ENCODE data around the gene CCBE1. TPM values are rescaled to one million over a fixed set of nuclear protein-coding genes. Genes with fewer than 3 reads are reported as not detected.

Gene CCBE1
- total and polyA plus RNA-seq, 9 of the 15 experiments (the other 6 are each of a cell fraction or from before 2014, with no cell fraction given) = 0.20 TPM; not detected in 8

- CTCF ChIA-PET (ENCODE audit: low intra/inter-chr PET ratio) = no interaction called here
Observed at GRCh38 chr18:59729781-59730180, 32.6 kb upstream of the CCBE1 start.

DNA sequence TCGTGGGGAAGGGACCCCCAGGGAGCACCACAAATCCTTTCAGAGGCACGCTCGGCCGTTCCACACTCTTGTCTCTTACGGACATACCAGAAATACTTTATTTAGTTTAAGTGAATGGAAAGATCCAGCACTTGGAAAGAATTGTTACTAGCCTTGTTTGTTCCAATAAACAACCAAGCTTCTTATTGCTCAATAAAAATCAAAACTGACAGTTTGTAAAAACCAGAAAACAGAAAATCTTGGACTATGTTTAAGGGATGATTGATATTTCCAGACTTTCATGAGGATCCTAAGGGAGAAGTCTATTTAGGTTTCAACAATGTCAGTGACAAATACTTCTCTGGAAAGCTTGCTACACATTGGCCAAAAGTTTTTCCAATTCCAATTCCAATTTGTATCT, 31.6 kb upstream of the CCBE1 start:
- H3K9me1 ChIP-seq (ENCODE audit: control insufficient read depth, insufficient read depth, low read length) = no peaks in the 10 kb centered on the region
- no peaks in the 10 kb centered on the region for H4K20me1 ChIP-seq (replicated peaks; ENCODE audit: control insufficient read depth, insufficient read depth, low read length)
- 0% methylated on average over 5 of the region's 5 CpGs for WGBS (ENCODE audit: insufficient coverage, low coverage, missing lambda C conversion rate)
- H3K79me2 ChIP-seq (ENCODE audit: control insufficient read depth, insufficient read depth, low read length) = no peaks in the 10 kb centered on the region
- H3K4me2 ChIP-seq (ENCODE audit: insufficient read depth, low read length) = no peak overlapping the region
- ATAC-seq (no peak), FAIRE-seq (no peak), DNase-seq (ENCODE audit: extremely low read depth in 1 of 4, low spot score in 3 of 4) (no peak)
- intact Hi-C loops (cut with micrococcal nuclease) = no loop called here
- BruUV-seq (replicated peaks) = no TSS peak
- H3K36me3 ChIP-seq (ENCODE audit: control insufficient read depth, insufficient read depth, low read length) = no peaks in the 10 kb centered on the region
- ChIA-PET POLR2A (no interaction called here), CTCF (ENCODE audit: low intra/inter-chr PET ratio) (no interaction called here)
- H3K9me3 ChIP-seq (replicated peaks; ENCODE audit: control insufficient read depth, insufficient read depth, low read depth, low read length) = no peaks in the 10 kb centered on the region
- no peaks in the 10 kb centered on the region for H3K4me1 ChIP-seq (replicated peaks in 1 of 2; ENCODE audit: control insufficient read depth in 2 of 2, insufficient read depth in 2 of 2, low read length in 2 of 2)
- H3K27me3 ChIP-seq (ENCODE audit: control insufficient read depth in 2 of 2, insufficient read depth in 2 of 2, low read length in 2 of 2) = no peaks in the 10 kb centered on the region
- in situ Hi-C loops (cut with MboI) = no loop called here
- H2AFZ ChIP-seq (ENCODE audit: low read depth, low read length) = no peak overlapping the region
- H3K4me3 ChIP-seq = no peak overlapping the region
- no peak overlapping the region for H3K9ac ChIP-seq (ENCODE audit: insufficient read depth in 1 of 2, low read depth in 2 of 2, low read length in 2 of 2)
- no peak overlapping the region for H3K27ac ChIP-seq (ENCODE audit: extremely low read depth, low read depth, low read length)
- no peak for TF ChIP-seq SPI1 (IDR thresholded peaks at IDR 0.05; ENCODE audit: borderline replicate concordance, low read depth, low read length)
- TF ChIP-seq ZBTB11 (CRISPR knock-in tag; IDR thresholded peaks at IDR 0.05) = no peak
- TF ChIP-seq, protein P1, sequence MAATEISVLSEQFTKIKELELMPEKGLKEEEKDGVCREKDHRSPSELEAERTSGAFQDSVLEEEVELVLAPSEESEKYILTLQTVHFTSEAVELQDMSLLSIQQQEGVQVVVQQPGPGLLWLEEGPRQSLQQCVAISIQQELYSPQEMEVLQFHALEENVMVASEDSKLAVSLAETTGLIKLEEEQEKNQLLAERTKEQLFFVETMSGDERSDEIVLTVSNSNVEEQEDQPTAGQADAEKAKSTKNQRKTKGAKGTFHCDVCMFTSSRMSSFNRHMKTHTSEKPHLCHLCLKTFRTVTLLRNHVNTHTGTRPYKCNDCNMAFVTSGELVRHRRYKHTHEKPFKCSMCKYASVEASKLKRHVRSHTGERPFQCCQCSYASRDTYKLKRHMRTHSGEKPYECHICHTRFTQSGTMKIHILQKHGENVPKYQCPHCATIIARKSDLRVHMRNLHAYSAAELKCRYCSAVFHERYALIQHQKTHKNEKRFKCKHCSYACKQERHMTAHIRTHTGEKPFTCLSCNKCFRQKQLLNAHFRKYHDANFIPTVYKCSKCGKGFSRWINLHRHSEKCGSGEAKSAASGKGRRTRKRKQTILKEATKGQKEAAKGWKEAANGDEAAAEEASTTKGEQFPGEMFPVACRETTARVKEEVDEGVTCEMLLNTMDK (IDR thresholded peaks at IDR 0.05; ENCODE audit: borderline replicate concordance, insufficient read depth, low read depth, low read length, poor library complexity, severe bottlenecking) = no peak
- no peak for TF ChIP-seq ZBTB17 (CRISPR knock-in tag; IDR thresholded peaks at IDR 0.05)

More at GRCh38 chr18:59729781-59730180, 32.6 kb upstream of the CCBE1 start:
- FAIRE-seq (no peak), ATAC-seq (no peak), DNase-seq (ENCODE audit: extremely low read depth in 1 of 4, low spot score in 3 of 4) (no peak)
- TF ChIP-seq, protein P2, sequence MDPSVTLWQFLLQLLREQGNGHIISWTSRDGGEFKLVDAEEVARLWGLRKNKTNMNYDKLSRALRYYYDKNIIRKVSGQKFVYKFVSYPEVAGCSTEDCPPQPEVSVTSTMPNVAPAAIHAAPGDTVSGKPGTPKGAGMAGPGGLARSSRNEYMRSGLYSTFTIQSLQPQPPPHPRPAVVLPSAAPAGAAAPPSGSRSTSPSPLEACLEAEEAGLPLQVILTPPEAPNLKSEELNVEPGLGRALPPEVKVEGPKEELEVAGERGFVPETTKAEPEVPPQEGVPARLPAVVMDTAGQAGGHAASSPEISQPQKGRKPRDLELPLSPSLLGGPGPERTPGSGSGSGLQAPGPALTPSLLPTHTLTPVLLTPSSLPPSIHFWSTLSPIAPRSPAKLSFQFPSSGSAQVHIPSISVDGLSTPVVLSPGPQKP (CRISPR knock-in tag; IDR thresholded peaks at IDR 0.05) = no peak
- TF ChIP-seq ZNF224 (CRISPR knock-in tag; IDR thresholded peaks at IDR 0.05) = no peak
- no peak for TF ChIP-seq ZNF3 (CRISPR knock-in tag; IDR thresholded peaks at IDR 0.05)
- TF ChIP-seq, protein P3, sequence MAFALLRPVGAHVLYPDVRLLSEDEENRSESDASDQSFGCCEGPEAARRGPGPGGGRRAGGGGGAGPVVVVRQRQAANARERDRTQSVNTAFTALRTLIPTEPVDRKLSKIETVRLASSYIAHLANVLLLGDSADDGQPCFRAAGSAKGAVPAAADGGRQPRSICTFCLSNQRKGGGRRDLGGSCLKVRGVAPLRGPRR (CRISPR knock-in tag; IDR thresholded peaks at IDR 0.05) = no peak
- TF ChIP-seq MTF1 (CRISPR knock-in tag; IDR thresholded peaks at IDR 0.05; ENCODE audit: borderline replicate concordance) = no peak
- intact Hi-C loops (cut with micrococcal nuclease) = no loop called here
- H3K9ac ChIP-seq (ENCODE audit: insufficient read depth in 1 of 2, low read depth in 2 of 2, low read length in 2 of 2) = no peak overlapping the region
- POLR2A ChIA-PET = interaction anchor here (0.7 kb wide), 1 partner anchor 1623 kb away, joined by 3 read pairs; no protein-coding TSS in a partner anchor
- no peaks in the 10 kb centered on the region for H3K9me1 ChIP-seq (ENCODE audit: control insufficient read depth, insufficient read depth, low read length)
- H3K4me1 ChIP-seq (replicated peaks in 1 of 2; ENCODE audit: control insufficient read depth in 2 of 2, insufficient read depth in 2 of 2, low read length in 2 of 2) = no peaks in the 10 kb centered on the region
- no TSS peak for BruUV-seq (replicated peaks)
- WGBS (ENCODE audit: insufficient coverage, low coverage, missing lambda C conversion rate) = 4% methylated on average over 3 of the region's 3 CpGs
- H3K27ac ChIP-seq (ENCODE audit: extremely low read depth, low read depth, low read length) = no peak overlapping the region
- H4K20me1 ChIP-seq (replicated peaks; ENCODE audit: control insufficient read depth, insufficient read depth, low read length) = no peaks in the 10 kb centered on the region
- no peak overlapping the region for H3K4me3 ChIP-seq
- H3K36me3 ChIP-seq (ENCODE audit: control insufficient read depth, insufficient read depth, low read length) = no peaks in the 10 kb centered on the region
- no peak overlapping the region for H3K4me2 ChIP-seq (ENCODE audit: insufficient read depth, low read length)
- H2AFZ ChIP-seq (ENCODE audit: low read depth, low read length) = no peak overlapping the region
- no peaks in the 10 kb centered on the region for H3K27me3 ChIP-seq (ENCODE audit: control insufficient read depth in 2 of 2, insufficient read depth in 2 of 2, low read length in 2 of 2)
- in situ Hi-C loops (cut with MboI) = no loop called here
- no peaks in the 10 kb centered on the region for H3K79me2 ChIP-seq (ENCODE audit: control insufficient read depth, insufficient read depth, low read length)
- no peaks in the 10 kb centered on the region for H3K9me3 ChIP-seq (replicated peaks; ENCODE audit: control insufficient read depth, insufficient read depth, low read depth, low read length)
